HG03135 (cell line): ENCODE measurements around the gene PFN1.
"Not testable (repeated sequence)": the region's sequence is repeated elsewhere in the genome, so short reads cannot be mapped to it uniquely, and the experiment has no call there.

ENCODE experiments used
- ATAC-seq: cut with Tn5 transposase; IDR thresholded peaks from one replicate; pipeline ENCODE4 v1.9.1; 2021; ENCODE audit warnings: mild to moderate bottlenecking, moderate library complexity; ENCODE audit not compliant: unreplicated experiment

The PFN1 gene

GRCh38 chr17:4928881-4929280 lies 19.4 kb downstream of the PFN1 start:
- ATAC-seq = no peak

- ATAC-seq = not testable (repeated sequence)
Measured at GRCh38 chr17:4926577-4927335, 21.6 kb downstream of the PFN1 start.

- no peak for ATAC-seq
Measured at GRCh38 chr17:4921320-4921719, 27.0 kb downstream of the PFN1 start.

GRCh38 chr17:4920351-4921048 lies 27.8 kb downstream of the PFN1 start:
- no peak for ATAC-seq

- no peak for ATAC-seq
Measured at GRCh38 chr17:4919511-4920047, 28.8 kb downstream of the PFN1 start.

GRCh38 chr17:4914551-4914950 lies 33.8 kb downstream of the PFN1 start:
- not testable (repeated sequence) for ATAC-seq

GRCh38 chr17:4913994-4914393 lies 34.3 kb downstream of the PFN1 start:
- ATAC-seq = no peak

GRCh38 chr17:4908711-4909496 lies 39.4 kb downstream of the PFN1 start:
- ATAC-seq = peak; percentile 66

GRCh38 chr17:4908301-4908700 lies 40.0 kb downstream of the PFN1 start:
- no peak for ATAC-seq

GRCh38 chr17:4906642-4907041 lies 41.7 kb downstream of the PFN1 start:
- not testable (repeated sequence) for ATAC-seq

GRCh38 chr17:4903051-4903818 lies 45.1 kb downstream of the PFN1 start, which contains the start of gene CHRNE:
Gene CHRNE (minus strand): TSS chr17:4903098. CDS start chr17:4903063, 35 bp downstream.
- ATAC-seq = no peak

GRCh38 chr17:4902540-4902939 lies 45.8 kb downstream of the PFN1 start:
- ATAC-seq = no peak

GRCh38 chr17:4901648-4902344 lies 46.5 kb downstream of the PFN1 start:
- no peak for ATAC-seq

GRCh38 chr17:4901108-4901647 lies 47.2 kb downstream of the PFN1 start:
- ATAC-seq = no peak

- ATAC-seq = no peak
Measured at GRCh38 chr17:4900231-4901107, 47.9 kb downstream of the PFN1 start.

- ATAC-seq = no peak
Measured at GRCh38 chr17:4899341-4900230, 48.7 kb downstream of the PFN1 start, which contains the start of gene C17orf107. Gene C17orf107 (plus strand): TSS chr17:4899536. CDS start chr17:4899763, 227 bp downstream.

- ATAC-seq = no peak
Measured at GRCh38 chr17:4898927-4899326, 49.4 kb downstream of the PFN1 start.
